ENCODE results near the gene AMY1C.
"Not testable (repeated sequence)": the region's sequence is repeated elsewhere in the genome, so short reads cannot be mapped to it uniquely, and the experiment has no call there.

AMY1C gene

GRCh38 chr1:103749598-103749997, at the start of gene AMY1C:
Gene AMY1C, plus strand, starts transcription at chr1:103749898. Its CDS starts 572 bp downstream, at chr1:103750470.
- not testable (repeated sequence) for FAIRE-seq

DNA sequence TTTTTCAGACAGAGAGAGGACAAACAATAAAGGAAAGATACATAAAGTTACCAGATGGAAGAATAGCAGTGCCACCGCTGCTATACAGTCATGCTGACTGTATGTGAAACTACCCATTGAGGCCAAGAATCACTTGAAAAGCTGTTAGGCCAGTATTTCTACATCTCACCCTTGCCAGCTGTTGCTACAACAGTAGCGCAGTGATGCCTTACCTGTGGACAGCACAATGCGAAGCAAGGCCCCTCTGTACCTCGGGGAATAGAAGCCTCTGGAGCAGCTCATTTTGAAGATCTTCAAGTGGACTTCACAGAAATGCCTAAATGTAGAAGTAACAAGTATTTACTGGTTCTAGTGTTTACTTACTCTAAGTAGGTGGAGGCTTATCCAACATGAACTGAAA, 49.0 kb upstream of the AMY1C start:
- FAIRE-seq, result not testable (repeated sequence)

- not testable (repeated sequence) for FAIRE-seq
These were observed 48.4 kb upstream of the AMY1C start for GRCh38 chr1:103701256-103701655.

DNA sequence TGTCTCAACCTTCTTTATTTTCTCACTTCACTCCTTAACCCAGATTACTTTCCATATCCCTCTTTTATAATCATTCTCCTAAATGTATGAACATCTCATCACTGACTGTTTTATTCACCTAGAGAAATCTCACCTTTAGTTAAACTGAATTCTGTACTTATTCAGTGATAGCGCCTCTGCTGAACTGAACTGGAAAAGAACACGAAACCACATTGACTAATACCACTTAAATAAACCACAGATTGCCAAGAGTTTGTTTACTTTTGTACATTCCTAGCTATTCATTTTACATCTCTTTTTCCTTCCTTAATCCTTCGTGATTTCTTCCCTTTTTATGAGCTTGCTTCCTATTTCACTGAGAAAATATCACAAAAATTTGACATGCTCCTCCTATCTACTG, 42.0 kb upstream of the AMY1C start:
- not testable (repeated sequence) for FAIRE-seq

- FAIRE-seq, result not testable (repeated sequence)
These were observed 39.3 kb upstream of the AMY1C start for GRCh38 chr1:103710381-103710780.

DNA sequence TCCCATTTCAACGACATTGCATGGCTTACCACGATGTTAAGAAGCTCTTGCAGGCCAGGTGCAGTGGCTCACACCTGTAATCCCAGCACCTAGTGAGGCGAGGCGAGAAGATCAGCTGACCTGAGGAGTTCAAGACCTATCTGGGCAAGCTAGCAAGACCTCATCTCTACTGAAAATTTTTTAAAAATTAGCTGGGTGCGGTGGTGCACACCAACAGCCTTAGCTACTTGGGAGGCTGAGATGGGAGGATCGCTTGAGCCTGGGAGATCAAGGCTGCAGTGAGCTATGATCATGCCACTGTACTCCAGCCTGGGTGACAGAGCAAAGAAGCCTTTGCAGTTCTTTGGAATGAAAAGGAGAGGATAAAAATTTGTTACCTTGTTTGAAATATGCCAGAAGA, 32.3 kb upstream of the AMY1C start:
- FAIRE-seq, result not testable (repeated sequence)

DNA sequence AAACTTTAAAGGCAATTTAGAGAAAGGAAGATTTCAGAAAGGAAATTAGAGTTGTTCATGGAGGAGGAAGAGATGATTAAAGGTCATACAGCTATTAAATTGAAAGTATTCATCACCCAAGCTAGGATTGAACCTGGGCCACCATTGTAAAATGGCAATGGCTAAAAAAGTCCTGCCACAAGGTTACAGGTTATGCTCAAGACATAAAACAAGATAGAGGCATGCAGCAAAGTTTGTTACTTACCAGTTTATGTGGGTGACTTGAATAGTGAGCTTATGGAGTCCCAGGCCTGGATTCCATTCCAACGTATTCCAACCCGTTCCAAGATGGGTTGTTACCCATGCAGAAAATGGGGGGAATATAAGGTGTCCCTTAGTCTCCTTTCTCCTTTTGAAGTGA, 28.2 kb upstream of the AMY1C start:
- FAIRE-seq, result not testable (repeated sequence)

- FAIRE-seq, result not testable (repeated sequence)
These were observed 14.4 kb upstream of the AMY1C start for GRCh38 chr1:103735334-103735733.

DNA sequence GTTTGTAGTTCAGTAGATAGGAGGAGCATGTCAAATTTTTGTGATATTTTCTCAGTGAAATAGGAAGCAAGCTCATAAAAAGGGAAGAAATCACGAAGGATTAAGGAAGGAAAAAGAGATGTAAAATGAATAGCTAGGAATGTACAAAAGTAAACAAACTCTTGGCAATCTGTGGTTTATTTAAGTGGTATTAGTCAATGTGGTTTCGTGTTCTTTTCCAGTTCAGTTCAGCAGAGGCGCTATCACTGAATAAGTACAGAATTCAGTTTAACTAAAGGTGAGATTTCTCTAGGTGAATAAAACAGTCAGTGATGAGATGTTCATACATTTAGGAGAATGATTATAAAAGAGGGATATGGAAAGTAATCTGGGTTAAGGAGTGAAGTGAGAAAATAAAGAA, 11.7 kb upstream of the AMY1C start:
- not testable (repeated sequence) for FAIRE-seq

DNA sequence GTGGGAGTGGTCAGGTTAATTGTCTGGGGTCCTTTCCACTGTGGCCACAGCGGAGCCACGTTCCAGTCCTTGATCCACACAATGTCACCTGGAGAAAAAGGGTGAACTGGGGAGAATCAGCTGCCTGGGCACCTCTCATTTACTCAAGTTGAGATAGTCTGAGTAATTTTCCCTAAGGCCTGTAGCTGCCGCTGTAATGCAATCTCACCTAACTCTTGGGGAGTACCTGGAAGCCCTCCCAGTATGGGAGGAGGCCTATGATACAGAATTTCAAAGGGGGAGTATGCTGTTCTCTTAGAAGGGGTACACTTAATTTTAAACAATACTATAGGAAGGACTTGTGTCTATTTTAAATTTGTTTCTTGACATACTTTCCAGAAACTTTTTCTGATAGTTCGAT, 5.2 kb upstream of the AMY1C start:
- FAIRE-seq, result not testable (repeated sequence)

DNA sequence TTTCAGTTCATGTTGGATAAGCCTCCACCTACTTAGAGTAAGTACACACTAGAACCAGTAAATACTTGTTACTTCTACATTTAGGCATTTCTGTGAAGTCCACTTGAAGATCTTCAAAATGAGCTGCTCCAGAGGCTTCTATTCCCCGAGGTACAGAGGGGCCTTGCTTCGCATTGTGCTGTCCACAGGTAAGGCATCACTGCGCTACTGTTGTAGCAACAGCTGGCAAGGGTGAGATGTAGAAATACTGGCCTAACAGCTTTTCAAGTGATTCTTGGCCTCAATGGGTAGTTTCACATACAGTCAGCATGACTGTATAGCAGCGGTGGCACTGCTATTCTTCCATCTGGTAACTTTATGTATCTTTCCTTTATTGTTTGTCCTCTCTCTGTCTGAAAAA, 4.7 kb upstream of the AMY1C start:
- FAIRE-seq, result not testable (repeated sequence)

DNA sequence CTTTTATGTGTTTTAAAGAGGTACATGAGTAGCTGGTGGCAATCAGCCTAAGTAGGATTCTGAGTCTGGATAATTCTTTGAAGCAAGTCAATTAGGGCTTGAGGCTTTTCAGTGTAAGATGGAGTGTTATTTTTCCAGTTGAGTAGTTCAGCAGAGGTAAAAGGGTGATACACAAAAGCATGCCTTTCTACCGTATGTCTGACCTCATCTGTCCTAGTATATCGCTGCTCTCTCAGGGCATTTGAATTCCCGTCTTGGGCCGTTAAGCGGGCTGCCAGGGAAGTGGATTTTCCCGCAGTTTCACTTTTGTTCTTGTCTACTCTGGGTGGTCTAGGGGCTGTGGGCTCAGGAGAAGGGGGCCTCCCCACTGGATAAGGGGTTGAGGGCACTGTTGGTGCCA, 1.4 kb upstream of the AMY1C start:
- FAIRE-seq, result not testable (repeated sequence)

GRCh38 chr1:103761896-103762295, 12.2 kb downstream of the AMY1C start:
- no peak for FAIRE-seq

GRCh38 chr1:103779932-103780331, 30.2 kb downstream of the AMY1C start:
- no peak for FAIRE-seq

DNA sequence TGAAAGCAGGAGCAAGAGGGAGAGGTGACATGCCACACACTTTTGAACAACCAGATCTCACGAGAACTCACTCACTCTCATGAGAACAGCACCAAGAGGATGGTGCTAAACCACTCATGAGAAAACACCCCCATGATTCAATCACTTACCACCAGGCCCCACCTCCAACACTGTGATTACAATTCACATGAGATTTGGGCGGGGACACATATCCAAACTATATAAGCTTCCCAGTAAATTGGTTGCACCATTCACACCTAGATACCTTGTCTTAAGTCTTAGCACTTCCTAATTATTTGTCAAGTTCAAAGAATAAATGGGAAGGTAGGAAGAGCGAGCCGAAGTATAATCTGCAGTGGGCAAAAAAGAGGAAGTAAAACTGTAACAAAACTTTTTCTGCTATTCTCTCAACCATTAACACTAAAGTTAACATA, 34.3 kb downstream of the AMY1C start:
- no peak for FAIRE-seq

- FAIRE-seq, result peak; percentile 76
These were observed 38.7 kb downstream of the AMY1C start for GRCh38 chr1:103788377-103788776.

DNA sequence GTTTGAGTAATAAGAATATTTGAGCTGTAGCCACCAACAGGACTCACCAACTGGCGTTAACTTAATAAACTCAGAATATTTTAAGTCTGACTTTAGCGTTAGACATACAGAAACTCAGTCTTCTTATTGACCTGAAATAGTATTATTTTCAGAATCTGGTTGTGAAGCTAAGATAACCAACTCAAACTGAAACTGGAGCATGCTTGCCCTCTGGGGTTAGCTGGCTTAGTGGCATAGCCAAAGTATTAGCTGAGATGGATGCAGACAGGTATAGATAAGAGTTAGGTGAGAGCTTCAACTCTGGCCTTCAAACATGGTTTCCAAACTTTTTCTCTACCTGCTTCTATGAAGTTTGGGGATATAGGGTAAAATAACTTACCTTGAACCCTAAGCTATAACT, 40.5 kb downstream of the AMY1C start:
- no peak for FAIRE-seq
